ENCODE data around the gene CLN6.

DNA sequence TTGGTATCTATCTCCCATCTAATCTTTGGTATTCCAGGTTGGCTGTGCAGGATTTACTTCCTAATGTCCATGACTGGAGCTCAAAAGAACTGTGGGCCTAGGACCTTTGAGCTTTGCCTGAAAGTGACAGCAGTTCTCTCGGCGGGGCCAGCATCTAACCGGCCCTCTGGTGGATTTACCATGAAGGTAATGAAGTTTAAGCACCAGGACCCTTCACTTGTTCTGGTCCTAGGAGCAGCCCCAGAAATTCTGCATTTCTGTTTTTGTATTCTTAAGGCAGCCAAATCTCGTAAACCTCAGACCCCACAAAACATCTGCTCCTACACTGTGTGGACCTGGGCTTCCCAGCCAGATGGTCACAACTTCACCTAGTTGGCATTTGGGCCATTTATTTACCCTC, 37.4 kb downstream of the CLN6 start:
- TF ChIP-seq POLR2A (IDR thresholded peaks at IDR 0.05; ENCODE audit: low read length) (no peak), GATA1 (IDR thresholded peaks at IDR 0.05; ENCODE audit: low read depth, low read length) (no peak)

All from erythroblast (primary cell).